H1 (cell line): ENCODE measurements around the gene LITAF. TPM values are rescaled to one million over a fixed set of nuclear protein-coding genes. Genes with fewer than 3 reads are reported as not detected.

ENCODE experiments used
- ATF2 ChIP-seq: IDR thresholded peaks from 2 replicates; pipeline ENCODE4 v1.6.1; 2012; ENCODE audit warnings: low read length, inconsistent platforms
- ATF3 ChIP-seq: IDR thresholded peaks from 2 replicates; pipeline ENCODE4 v1.6.1; 2011; ENCODE audit warnings: low read depth, mild to moderate bottlenecking, low read length; ENCODE audit not compliant: insufficient read depth
- BCL11A ChIP-seq, 2 experiments: IDR thresholded peaks; one replicate each; pipeline ENCODE4 v1.6.1; 2011; ENCODE audit warnings: low read depth in 2 of 2, low read length in 2 of 2, mild to moderate bottlenecking in 2 of 2
- CBX8 ChIP-seq: fragments of 300-800, 300-1000 bp; sonication (generic); IDR thresholded peaks from 2 replicates; pipeline ENCODE4 v1.7.1; 2016; ENCODE audit warnings: low read depth, low read length, borderline replicate concordance
- CHD1 ChIP-seq: IDR thresholded peaks from 2 replicates; pipeline ENCODE4 v1.6.1; 2012; ENCODE audit warnings: low read depth, low read length, improper control_type of control experiment
- CREB1 ChIP-seq: IDR thresholded peaks from 2 replicates; pipeline ENCODE4 v1.6.1; 2012; ENCODE audit warnings: inconsistent platforms
- EGR1 ChIP-seq: IDR thresholded peaks from 2 replicates; pipeline ENCODE4 v1.6.1; 2011; ENCODE audit warnings: low read depth, low read length, borderline replicate concordance
- FOSL1 ChIP-seq: IDR thresholded peaks from 2 replicates; pipeline ENCODE4 v1.6.1; 2011; ENCODE audit warnings: mild to moderate bottlenecking, low read depth, low read length, moderate library complexity; ENCODE audit not compliant: insufficient read depth
- JUND ChIP-seq: IDR thresholded peaks from 2 replicates; pipeline ENCODE4 v1.6.1; 2011; ENCODE audit warnings: mild to moderate bottlenecking, improper control_type of control experiment, low read length
- KDM4A ChIP-seq: IDR thresholded peaks from one replicate; pipeline ENCODE4 v1.7.1; 2012; ENCODE audit warnings: low read depth, mild to moderate bottlenecking, moderate library complexity, low read length, inconsistent platforms; ENCODE audit not compliant: severe bottlenecking
- MAX ChIP-seq: IDR thresholded peaks from 2 replicates; pipeline ENCODE4 v1.6.1; 2012; ENCODE audit warnings: inconsistent platforms
- POLR2A ChIP-seq, 2 experiments: IDR thresholded peaks; 1 replicate in 1 of 2; 2 replicates in 1 of 2; pipeline ENCODE4 v1.6.1; 2011; ENCODE audit warnings: low read depth in 2 of 2, low read length in 2 of 2, mild to moderate bottlenecking in 2 of 2; ENCODE audit errors: control extremely low read depth in 1 of 2
- RFX5 ChIP-seq: IDR thresholded peaks from 2 replicates; pipeline ENCODE4 v1.6.1; 2011; ENCODE audit warnings: low read depth, low read length, improper control_type of control experiment, borderline replicate concordance
- SIRT6 ChIP-seq: IDR thresholded peaks from one replicate; pipeline ENCODE4 v1.7.1; 2012; ENCODE audit warnings: low read length, inconsistent platforms
- SUZ12 ChIP-seq: fragments of 200-600 bp; sonication (generic); IDR thresholded peaks from 2 replicates; pipeline ENCODE4 v1.6.1; 2012; ENCODE audit warnings: mild to moderate bottlenecking, inconsistent platforms, low read length, moderate library complexity, mixed read lengths
- TBP ChIP-seq: IDR thresholded peaks from 2 replicates; pipeline ENCODE4 v1.6.1; 2011; ENCODE audit warnings: low read depth, low read length, improper control_type of control experiment
- ZNF274 ChIP-seq: IDR thresholded peaks from 2 replicates; pipeline ENCODE4 v1.7.0; 2012; ENCODE audit warnings: low read length, borderline replicate concordance; ENCODE audit errors: extremely low read depth
- polyA plus RNA-seq, 7 experiments: library from polyadenylated mRNA; depleted of rRNA in 3 of 7; stranded (reverse) in 5 of 7; unstranded in 2 of 7; fragments of >200 nt in 5 of 7; fragments of 200-250 nt in 2 of 7; gene quantifications; 1 replicate in 5 of 7; 2 replicates in 1 of 7; 4 replicates in 1 of 7; pipeline versions ENCODE4 v1.2.1 to v1.2.3, GENCODE V29; 2011 to 2013; ENCODE audit warnings: missing spikeins in 2 of 7, mixed read lengths in 2 of 7
- total RNA-seq: library from RNA; stranded (reverse); fragmentation: NEBNext Ultra II Directional; extraction: Animal tissue kit (Norgen Biotek cat#: 25700); gene quantifications from 2 replicates; pipeline ENCODE4 v1.2.1, GENCODE V29; 2021

The LITAF gene
- total and polyA plus RNA-seq, 2 of the 8 experiments (the other 6 are each of a cell fraction or from before 2014, with no cell fraction given), result 165 to 205 TPM

- no peak for TF ChIP-seq KDM4A
- no peak for TF ChIP-seq ZNF274
- no peak for TF ChIP-seq SUZ12
- TF ChIP-seq CHD1, result no peak
- no peak for TF ChIP-seq JUND
- no peak for TF ChIP-seq ATF3
- no peak for TF ChIP-seq CREB1
- no peak for TF ChIP-seq EGR1
- peak; percentile 92 for TF ChIP-seq TBP
- TF ChIP-seq MAX, result peak; percentile 72
- TF ChIP-seq RFX5, result no peak
- no peak for TF ChIP-seq BCL11A (IDR thresholded peaks at IDR 0.05; ENCODE audit: low read depth in 2 of 2, low read length in 2 of 2)
- no peak for TF ChIP-seq CBX8
- no peak for TF ChIP-seq ATF2
- TF ChIP-seq POLR2A (IDR thresholded peaks at IDR 0.05; ENCODE audit: control extremely low read depth in 1 of 2, low read depth in 2 of 2, low read length in 2 of 2), result peak in 1 of 2 experiments; percentile 89; a peak in 1 of 3 replicates
- TF ChIP-seq SIRT6, result no peak
- TF ChIP-seq FOSL1, result no peak
These were observed 49.5 kb upstream of the LITAF start (continued) for GRCh38 chr16:11636172-11636721.
